Testis (tissue), 3 donors: ENCODE results near the gene CNNM1. TPM values are rescaled to one million over a fixed set of nuclear protein-coding genes. Genes with fewer than 3 reads are reported as not detected.

Experiments
- DNase-seq: peaks from one replicate; pipeline ENCODE4 v3.0.0-alpha.2; 2019
- H3K27ac ChIP-seq, 2 donors: fragments of 200-600 bp; sonication (generic); one replicate each; pipeline ENCODE4 v1.5.1; 2019
- H3K27me3 ChIP-seq: fragments of 200-600 bp; sonication (generic); one replicate; pipeline ENCODE4 v1.5.1; 2019
- H3K36me3 ChIP-seq: fragments of 200-600 bp; sonication (generic); one replicate; pipeline ENCODE4 v1.5.1; 2017; ENCODE audit warnings: low read depth; ENCODE audit errors: missing control alignments
- H3K4me1 ChIP-seq: fragments of 200-600 bp; sonication (generic); one replicate; pipeline ENCODE4 v1.5.1; 2019
- H3K4me3 ChIP-seq, 2 donors: fragments of 200-600 bp; sonication (generic); one replicate each; pipeline ENCODE4 v1.5.1; 2017 to 2019
- H3K9me3 ChIP-seq: fragments of 200-600 bp; sonication (generic); one replicate; pipeline ENCODE4 v1.5.1; 2017
- CTCF ChIP-seq, 3 experiments: fragments of 450-650 bp in 2 of 3; fragments of 200-600 bp in 1 of 3; sonication (generic) in 1 of 3; IDR thresholded peaks; one replicate each; pipeline ENCODE4 v1.5.1; 2016 to 2019; ENCODE audit warnings: antibody characterized with exemption in 3 of 3, mild to moderate bottlenecking in 2 of 3, moderate library complexity in 1 of 3
- POLR2A ChIP-seq: fragments of 450-650 bp; IDR thresholded peaks from one replicate; pipeline ENCODE4 v1.6.1; 2017; ENCODE audit warnings: antibody characterized with exemption, mild to moderate bottlenecking, moderate library complexity
- WGBS, 2 donors: methylation state at CpG; one replicate each; pipeline ENCODE4 v1.1.5; 2018; 5-methylcytosine and 5-hydroxymethylcytosine counted together
- intact Hi-C: fragments of 100-400 bp; cut with DNase I; formaldehyde crosslinking; loops from one replicate; pipeline ENCODE4 v1.15.1; 2023; ENCODE audit warnings: low total_unique reads
- polyA plus RNA-seq: library from polyadenylated mRNA; stranded (reverse); fragments of 350-450 nt; fragmentation: Illumina TruSeq; extraction: RNeasy Lipid Tissue Mini Kit (QIAGEN cat#74804); gene quantifications from one replicate; pipeline ENCODE4 v1.2.3, GENCODE V29; 2014; ENCODE audit warnings: low read depth, low replicate concordance; ENCODE audit not compliant: insufficient read depth
- total RNA-seq, 2 donors: library from RNA; depleted of rRNA; stranded (reverse); fragments of >200 nt; gene quantifications; one replicate each; pipeline ENCODE4 v1.2.3, GENCODE V29; 2016

The CNNM1 gene
- total and polyA plus RNA-seq, 3 donors from 2014 or later, result 29.0 to 53.8 (median 51.9) TPM

- no peaks in the 10 kb centered on the region for H3K36me3 ChIP-seq
- H3K27me3 ChIP-seq, result no peaks in the 10 kb centered on the region
- TF ChIP-seq CTCF (IDR thresholded peaks at IDR 0.05) (no peak), POLR2A (no peak)
- peaks cover 10% of the 10 kb centered on the region for H3K4me1 ChIP-seq
- 62 to 67% methylated on average over 3 of the region's 3 CpGs for WGBS, 2 donors
- no peaks in the 10 kb centered on the region for H3K9me3 ChIP-seq
- no peak for DNase-seq
- H3K4me3 ChIP-seq, result no peak overlapping the region
- no peak overlapping the region for H3K27ac ChIP-seq
- intact Hi-C loops, result no loop called here
Observed at GRCh38 chr10:99426689-99427088, 97.5 kb downstream of the CNNM1 start.

GRCh38 chr10:99427566-99428190, 98.5 kb downstream of the CNNM1 start:
- Histone ChIP-seq H3K27me3 (no peaks in the 10 kb centered on the region), H3K9me3 (no peaks in the 10 kb centered on the region), H3K36me3 (no peaks in the 10 kb centered on the region), H3K4me3 (no peak overlapping the region), H3K4me1 (peaks cover 10% of the 10 kb centered on the region), H3K27ac (no peak overlapping the region)
- TF ChIP-seq POLR2A (no peak), CTCF (IDR thresholded peaks at IDR 0.05) (no peak)
- intact Hi-C loops, result no loop called here
- WGBS, 2 donors, result 76 to 86% methylated on average over 4 of the region's 4 CpGs
- no peak for DNase-seq

- 16 to 24% methylated on average over 6 of the region's 6 CpGs for WGBS, 2 donors
- no peak for TF ChIP-seq POLR2A
- no peak for TF ChIP-seq CTCF (IDR thresholded peaks at IDR 0.05)
- Histone ChIP-seq H3K4me1 (peaks cover 10% of the 10 kb centered on the region), H3K4me3 (peak overlapping the region; percentile 82 to 95), H3K36me3 (no peaks in the 10 kb centered on the region), H3K27me3 (no peaks in the 10 kb centered on the region), H3K9me3 (no peaks in the 10 kb centered on the region), H3K27ac (no peak overlapping the region)
- no peak for DNase-seq
- intact Hi-C loops, result loop anchor here (10.0 kb wide), 1 partner anchor 195 kb away; the partner anchor contains the start of gene SLC25A28
Observed at GRCh38 chr10:99429517-99430095, 100.5 kb downstream of the CNNM1 start.

- H3K9me3 ChIP-seq, result no peaks in the 10 kb centered on the region
- intact Hi-C loops, result loop anchor here (10.0 kb wide), 1 partner anchor 195 kb away; the partner anchor contains the start of gene SLC25A28
- peak overlapping the region; percentile 82 to 95 for H3K4me3 ChIP-seq
- peak overlapping the region; percentile 46 to 92 for H3K27ac ChIP-seq
- H3K27me3 ChIP-seq, result no peaks in the 10 kb centered on the region
- no peaks in the 10 kb centered on the region for H3K36me3 ChIP-seq
- no peak for DNase-seq
- 8 to 9% methylated on average over 6 to 14 of the region's 14 CpGs for WGBS, 2 donors
- H3K4me1 ChIP-seq, result peaks cover 10% of the 10 kb centered on the region
- TF ChIP-seq CTCF (IDR thresholded peaks at IDR 0.05) (no peak), POLR2A (no peak)
Observed at GRCh38 chr10:99430116-99430450, 100.9 kb downstream of the CNNM1 start.
